Psoas muscle (tissue), 8 donors: ENCODE results near the gene PABPC4L. TPM values are rescaled to one million over a fixed set of nuclear protein-coding genes. Genes with fewer than 3 reads are reported as not detected.

ENCODE experiments used
- ATAC-seq, 4 donors: fragments of 200-7000 bp; cut with Tn5 transposase; one replicate each; pipeline ENCODE4 v1.9.1; 2020; ENCODE audit warnings: moderate library complexity in 3 of 4, mild to moderate bottlenecking in 2 of 4
- DNase-seq, 2 donors: peaks; one replicate each; pipeline ENCODE4 v3.0.0-alpha.2; 2020
- H3K27ac ChIP-seq: fragments of 200-600 bp; one replicate; pipeline ENCODE4 v1.8.0; 2022
- H3K27me3 ChIP-seq, 3 donors: fragments of 200-600 bp in 1 of 3; one replicate each; pipeline versions ENCODE4 v1.6.1 to v1.8.0; 2013 to 2022; ENCODE audit warnings: low read length in 2 of 3, mild to moderate bottlenecking in 2 of 3, moderate library complexity in 1 of 3; ENCODE audit not compliant: insufficient read depth in 3 of 3
- H3K36me3 ChIP-seq, 2 donors: fragments of 200-600 bp in 1 of 2; one replicate each; pipeline versions ENCODE4 v1.6.1 to v1.8.0; 2013 to 2022; ENCODE audit warnings: low read depth in 1 of 2, mild to moderate bottlenecking in 1 of 2, moderate library complexity in 1 of 2; ENCODE audit not compliant: insufficient read depth in 1 of 2
- H3K4me1 ChIP-seq: fragments of 200-600 bp; one replicate; pipeline ENCODE4 v1.8.0; 2022
- H3K4me3 ChIP-seq: fragments of 200-600 bp; one replicate; pipeline ENCODE4 v1.8.0; 2022; ENCODE audit warnings: mild to moderate bottlenecking
- H3K9me3 ChIP-seq: fragments of 200-600 bp; one replicate; pipeline ENCODE4 v1.8.0; 2022
- CTCF ChIP-seq: fragments of 200-600 bp; IDR thresholded peaks from one replicate; pipeline ENCODE4 v1.8.0; 2022; ENCODE audit warnings: antibody characterized with exemption
- WGBS, 3 donors: extraction: QIAGEN DNeasy Blood & Tissue Kit; methylation state at CpG; one replicate each; pipeline versions ENCODE4 v1.1.6 to v1.1.7; 2013; 5-methylcytosine and 5-hydroxymethylcytosine counted together
- intact Hi-C, 2 donors: fragments of 100-400 bp; cut with DNase I; formaldehyde crosslinking; loops; one replicate each; pipeline versions ENCODE4 v1.11.0 to v1.14.2; 2022
- polyA plus RNA-seq, 3 donors: library from polyadenylated mRNA; stranded (reverse); fragments of 200-250 nt; gene quantifications; one replicate each; pipeline ENCODE4 v1.2.3, GENCODE V29; 2013
- total RNA-seq, 4 donors: library from RNA; stranded (reverse); fragmentation: NEBNext Ultra II Directional in 2 of 4; extraction: Animal tissue kit (Norgen Biotek cat#: 25700) in 2 of 4; gene quantifications; one replicate each; pipeline versions ENCODE4 v1.2.1 to v1.2.4, GENCODE V29; 2021 to 2023
- donor health status: healthy with polysubstance abuse.
- donor health status: DM: no; HTN: no; CAD: no; lungs with moderate emphysema.
- donor health status: Bipolar disorder and iron deficiency.
- donor health status: healthy.
- donor health status: DM: yes; HTN: yes; CAD: no.
- donor health status: DM: no; HTN: no; CAD: no.
- donor health status: DM: no; HTN: no; CAD: no.
- donor health status: DM: yes; HTN: yes; CAD: no.

PABPC4L gene
- total and polyA plus RNA-seq, 7 donors: 0.14 to 0.75 (median 0.23) TPM

GRCh38 chr4:134154097-134154496 lies 47.5 kb downstream of the PABPC4L start:
- ATAC-seq (no peak), DNase-seq (no peak)
- Histone ChIP-seq H3K27ac (no peak overlapping the region), H3K36me3 (no peaks in the 10 kb centered on the region), H3K4me3 (no peak overlapping the region), H3K9me3 (no peaks in the 10 kb centered on the region), H3K27me3 (no peaks in the 10 kb centered on the region), H3K4me1 (no peaks in the 10 kb centered on the region)
- no peak for TF ChIP-seq CTCF
- 88 to 94% (median 91%) methylated on average over 4 of the region's 4 CpGs for WGBS, 3 donors
- intact Hi-C loops: no loop called here

- Histone ChIP-seq H3K9me3 (no peaks in the 10 kb centered on the region), H3K27ac (no peak overlapping the region), H3K4me1 (no peaks in the 10 kb centered on the region), H3K4me3 (no peak overlapping the region), H3K36me3 (no peaks in the 10 kb centered on the region), H3K27me3 (no peaks in the 10 kb centered on the region)
- intact Hi-C loops: no loop called here
- TF ChIP-seq CTCF: no peak
- DNase-seq (no peak), ATAC-seq (no peak)
These were observed 53.6 kb downstream of the PABPC4L start for GRCh38 chr4:134147941-134148340.
